GM23338 (cell line): ENCODE data around the gene INPP5A. TPM values are rescaled to one million over a fixed set of nuclear protein-coding genes. Genes with fewer than 3 reads are reported as not detected.

Source experiments
- ATAC-seq: fragments of 200-7000 bp; cut with Tn5 transposase; 3 replicates; pipeline ENCODE4 v1.9.1; 2020
- DNase-seq: peaks from one replicate; pipeline ENCODE4 v3.0.0-alpha.2; 2015; ENCODE audit warnings: low spot score
- H2AFZ ChIP-seq: fragments of 200-600 bp; sonication (generic); 2 replicates; pipeline ENCODE4 v1.8.0; 2016; ENCODE audit warnings: antibody characterized with exemption, mild to moderate bottlenecking, moderate library complexity
- H3F3A ChIP-seq: fragments of 200-600 bp; sonication (generic); replicated peaks from 2 replicates; pipeline ENCODE4 v1.8.0; 2017; ENCODE audit warnings: antibody characterized with exemption, mixed run types, low read depth
- H3K27ac ChIP-seq: fragments of 200-600 bp; sonication (generic); 2 replicates; pipeline ENCODE4 v1.6.1; 2016; ENCODE audit warnings: low read depth
- H3K27me3 ChIP-seq: fragments of 200-600 bp; sonication (generic); 2 replicates; pipeline ENCODE4 v1.8.0; 2016; ENCODE audit warnings: mild to moderate bottlenecking, mixed run types, moderate library complexity; ENCODE audit not compliant: insufficient read depth
- H3K36me3 ChIP-seq: fragments of 200-600 bp; sonication (generic); 2 replicates; pipeline ENCODE4 v1.8.0; 2016; ENCODE audit warnings: mild to moderate bottlenecking; ENCODE audit not compliant: insufficient read depth
- H3K4me1 ChIP-seq: fragments of 200-600 bp; sonication (generic); 2 replicates; pipeline ENCODE4 v1.8.0; 2016; ENCODE audit warnings: mild to moderate bottlenecking, moderate library complexity; ENCODE audit not compliant: insufficient read depth
- H3K4me2 ChIP-seq: fragments of 200-600 bp; sonication (generic); 2 replicates; pipeline ENCODE4 v1.7.1; 2017; ENCODE audit warnings: mixed run types
- H3K4me3 ChIP-seq: fragments of 200-600 bp; sonication (generic); 2 replicates; pipeline ENCODE4 v1.6.1; 2016; ENCODE audit warnings: mixed run types
- H3K79me2 ChIP-seq: fragments of 200-600 bp; sonication (generic); replicated peaks from 2 replicates; pipeline ENCODE4 v1.8.0; 2017; ENCODE audit warnings: mild to moderate bottlenecking; ENCODE audit not compliant: insufficient read depth
- H3K9me2 ChIP-seq: fragments of 200-600 bp; sonication (generic); 2 replicates; pipeline ENCODE4 v1.8.0; 2017; ENCODE audit not compliant: insufficient read depth
- H4K20me1 ChIP-seq: fragments of 200-600 bp; sonication (generic); replicated peaks from 2 replicates; pipeline ENCODE4 v1.8.0; 2017; ENCODE audit warnings: mild to moderate bottlenecking; ENCODE audit not compliant: insufficient read depth
- H3K27ac Mint-ChIP-seq: 2 replicates; pipeline ENCODE4 v1.8.0; 2020; ENCODE audit warnings: inconsistent platforms, mild to moderate bottlenecking, moderate library complexity, mixed read lengths
- H3K27me3 Mint-ChIP-seq: 3 replicates; pipeline ENCODE4 v1.8.0; 2022; ENCODE audit warnings: low read depth, mild to moderate bottlenecking, moderate library complexity, mixed read lengths, inconsistent platforms; ENCODE audit not compliant: insufficient read depth, poor library complexity
- H3K36me3 Mint-ChIP-seq: 3 replicates; pipeline ENCODE4 v1.8.0; 2021; ENCODE audit warnings: low read depth, mild to moderate bottlenecking, inconsistent platforms, moderate library complexity, mixed read lengths
- H3K4me1 Mint-ChIP-seq: 3 replicates; pipeline ENCODE4 v1.8.0; 2020; ENCODE audit warnings: mild to moderate bottlenecking, inconsistent platforms, mixed read lengths
- H3K4me3 Mint-ChIP-seq: 3 replicates; pipeline ENCODE4 v1.8.0; 2021; ENCODE audit warnings: moderate library complexity, mild to moderate bottlenecking, inconsistent platforms, mixed read lengths
- H3K9me3 Mint-ChIP-seq: 3 replicates; pipeline ENCODE4 v1.8.0; 2020; ENCODE audit warnings: moderate library complexity, mild to moderate bottlenecking, inconsistent platforms, mixed read lengths
- CREB1 ChIP-seq: fragments of 250-450 bp; sonication (Bioruptor Pico); IDR thresholded peaks from 2 replicates; pipeline ENCODE4 v1.5.0; 2020; ENCODE audit warnings: low read depth, mild to moderate bottlenecking, moderate library complexity
- EZH2 ChIP-seq: fragments of 200-600 bp; sonication (generic); IDR thresholded peaks from one replicate; pipeline ENCODE4 v1.8.0; 2017; ENCODE audit warnings: antibody characterized with exemption, mild to moderate bottlenecking, low read depth; ENCODE audit not compliant: unreplicated experiment
- EZH2phosphoT487 ChIP-seq: fragments of 200-600 bp; sonication (generic); IDR thresholded peaks from one replicate; pipeline ENCODE4 v1.8.1; 2018; ENCODE audit warnings: antibody characterized with exemption; ENCODE audit not compliant: unreplicated experiment
- NANOG ChIP-seq: IDR thresholded peaks from 2 replicates; pipeline ENCODE4 v1.6.1; 2016; ENCODE audit warnings: antibody characterized with exemption, borderline replicate concordance
- POLR2AphosphoS5 ChIP-seq: IDR thresholded peaks from 2 replicates; pipeline ENCODE4 v1.6.1; 2016; ENCODE audit warnings: antibody characterized with exemption, low read depth
- STAT1 ChIP-seq: IDR thresholded peaks from one replicate; pipeline ENCODE4 v1.6.1; 2016; ENCODE audit warnings: antibody characterized with exemption; ENCODE audit not compliant: unreplicated experiment
- ZNF114 ChIP-seq: fragments of 250-450 bp; sonication (Bioruptor Pico); IDR thresholded peaks from 2 replicates; pipeline ENCODE4 v1.5.0; 2020; ENCODE audit warnings: mild to moderate bottlenecking, moderate library complexity
- ZNF331 ChIP-seq: fragments of 250-450 bp; sonication (Bioruptor Pico); IDR thresholded peaks from 2 replicates; pipeline ENCODE4 v1.5.0; 2020; ENCODE audit warnings: low read depth, mild to moderate bottlenecking, moderate library complexity
- polyA plus RNA-seq: library from polyadenylated mRNA; unstranded; fragments of >200 nt; fragmentation: Nextera tagmentation; extraction: Ambion mirVana; gene quantifications from 2 replicates; pipeline ENCODE4 v1.2.1, GENCODE V29; 2016
- total RNA-seq: library from RNA; depleted of rRNA; stranded (reverse); fragments of >200 nt; shearing (Covaris generic); gene quantifications from 2 replicates; pipeline ENCODE4 v1.2.3, GENCODE V29; 2014
- TF ChIP-seq, protein P1 (sequence below): IDR thresholded peaks from one replicate; pipeline ENCODE4 v1.6.1; 2018; ENCODE audit warnings: antibody characterized with exemption; ENCODE audit not compliant: unreplicated experiment
- TF ChIP-seq, protein P2 (sequence below): IDR thresholded peaks from 2 replicates; pipeline ENCODE4 v1.6.1; 2016; ENCODE audit warnings: antibody characterized with exemption
- TF ChIP-seq, protein P3 (sequence below), 2 experiments: fragments of 200-600 bp in 1 of 2; sonication (generic) in 1 of 2; conservative IDR thresholded peaks; 2 replicates each; pipeline versions ENCODE4 v1.5.1 to v1.6.1; 2016 to 2017; ENCODE audit warnings: antibody characterized with exemption in 2 of 2, low read depth in 2 of 2, mild to moderate bottlenecking in 2 of 2, moderate library complexity in 1 of 2

The INPP5A gene
- total and polyA plus RNA-seq, 2 experiments from 2014 or later, result 5.9 to 40.6 TPM

DNA sequence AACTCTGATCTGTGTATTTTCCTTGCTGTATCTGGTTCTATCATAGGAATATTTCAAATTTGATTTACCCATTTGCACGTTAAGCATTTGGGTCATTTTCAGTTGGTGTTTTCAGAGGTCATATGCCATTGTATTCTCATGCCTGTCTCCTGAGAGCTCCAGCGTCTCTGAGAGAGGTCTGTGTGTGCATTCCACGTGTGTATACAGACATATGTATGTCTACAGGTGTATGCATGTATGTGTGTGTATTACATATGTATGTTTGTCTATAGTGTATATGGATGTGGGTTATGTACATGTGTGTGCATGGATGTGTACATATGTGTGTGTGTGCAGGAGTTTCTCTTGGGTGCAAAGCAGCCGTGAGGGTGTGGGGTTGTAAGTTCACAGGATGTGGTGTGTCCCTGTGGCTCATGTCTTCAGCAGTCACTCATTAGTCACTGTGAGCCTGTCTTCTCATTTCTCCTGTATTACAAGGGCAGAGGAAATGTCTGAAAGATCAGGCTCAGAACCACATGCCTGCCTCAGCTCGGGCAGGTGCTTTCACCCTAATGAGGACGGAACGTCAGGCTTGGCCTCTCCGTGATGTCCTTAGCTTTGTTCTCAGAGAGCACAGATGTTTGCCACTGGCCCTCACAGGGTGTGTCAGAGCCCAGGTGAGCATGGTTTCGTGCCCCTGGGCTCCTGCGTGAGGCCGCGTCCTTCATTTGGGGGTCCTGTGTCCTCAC lies 146.7 kb downstream of the INPP5A start (continued):
- TF ChIP-seq, protein P1, sequence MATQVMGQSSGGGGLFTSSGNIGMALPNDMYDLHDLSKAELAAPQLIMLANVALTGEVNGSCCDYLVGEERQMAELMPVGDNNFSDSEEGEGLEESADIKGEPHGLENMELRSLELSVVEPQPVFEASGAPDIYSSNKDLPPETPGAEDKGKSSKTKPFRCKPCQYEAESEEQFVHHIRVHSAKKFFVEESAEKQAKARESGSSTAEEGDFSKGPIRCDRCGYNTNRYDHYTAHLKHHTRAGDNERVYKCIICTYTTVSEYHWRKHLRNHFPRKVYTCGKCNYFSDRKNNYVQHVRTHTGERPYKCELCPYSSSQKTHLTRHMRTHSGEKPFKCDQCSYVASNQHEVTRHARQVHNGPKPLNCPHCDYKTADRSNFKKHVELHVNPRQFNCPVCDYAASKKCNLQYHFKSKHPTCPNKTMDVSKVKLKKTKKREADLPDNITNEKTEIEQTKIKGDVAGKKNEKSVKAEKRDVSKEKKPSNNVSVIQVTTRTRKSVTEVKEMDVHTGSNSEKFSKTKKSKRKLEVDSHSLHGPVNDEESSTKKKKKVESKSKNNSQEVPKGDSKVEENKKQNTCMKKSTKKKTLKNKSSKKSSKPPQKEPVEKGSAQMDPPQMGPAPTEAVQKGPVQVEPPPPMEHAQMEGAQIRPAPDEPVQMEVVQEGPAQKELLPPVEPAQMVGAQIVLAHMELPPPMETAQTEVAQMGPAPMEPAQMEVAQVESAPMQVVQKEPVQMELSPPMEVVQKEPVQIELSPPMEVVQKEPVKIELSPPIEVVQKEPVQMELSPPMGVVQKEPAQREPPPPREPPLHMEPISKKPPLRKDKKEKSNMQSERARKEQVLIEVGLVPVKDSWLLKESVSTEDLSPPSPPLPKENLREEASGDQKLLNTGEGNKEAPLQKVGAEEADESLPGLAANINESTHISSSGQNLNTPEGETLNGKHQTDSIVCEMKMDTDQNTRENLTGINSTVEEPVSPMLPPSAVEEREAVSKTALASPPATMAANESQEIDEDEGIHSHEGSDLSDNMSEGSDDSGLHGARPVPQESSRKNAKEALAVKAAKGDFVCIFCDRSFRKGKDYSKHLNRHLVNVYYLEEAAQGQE, result no peak
- TF ChIP-seq ZNF114 (no peak), POLR2AphosphoS5 (no peak), EZH2 (no peak), STAT1 (no peak), CREB1 (CRISPR knock-in tag) (no peak), EZH2phosphoT487 (no peak)
- TF ChIP-seq, protein P2, sequence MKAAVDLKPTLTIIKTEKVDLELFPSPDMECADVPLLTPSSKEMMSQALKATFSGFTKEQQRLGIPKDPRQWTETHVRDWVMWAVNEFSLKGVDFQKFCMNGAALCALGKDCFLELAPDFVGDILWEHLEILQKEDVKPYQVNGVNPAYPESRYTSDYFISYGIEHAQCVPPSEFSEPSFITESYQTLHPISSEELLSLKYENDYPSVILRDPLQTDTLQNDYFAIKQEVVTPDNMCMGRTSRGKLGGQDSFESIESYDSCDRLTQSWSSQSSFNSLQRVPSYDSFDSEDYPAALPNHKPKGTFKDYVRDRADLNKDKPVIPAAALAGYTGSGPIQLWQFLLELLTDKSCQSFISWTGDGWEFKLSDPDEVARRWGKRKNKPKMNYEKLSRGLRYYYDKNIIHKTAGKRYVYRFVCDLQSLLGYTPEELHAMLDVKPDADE, result no peak
- TF ChIP-seq, protein P3, sequence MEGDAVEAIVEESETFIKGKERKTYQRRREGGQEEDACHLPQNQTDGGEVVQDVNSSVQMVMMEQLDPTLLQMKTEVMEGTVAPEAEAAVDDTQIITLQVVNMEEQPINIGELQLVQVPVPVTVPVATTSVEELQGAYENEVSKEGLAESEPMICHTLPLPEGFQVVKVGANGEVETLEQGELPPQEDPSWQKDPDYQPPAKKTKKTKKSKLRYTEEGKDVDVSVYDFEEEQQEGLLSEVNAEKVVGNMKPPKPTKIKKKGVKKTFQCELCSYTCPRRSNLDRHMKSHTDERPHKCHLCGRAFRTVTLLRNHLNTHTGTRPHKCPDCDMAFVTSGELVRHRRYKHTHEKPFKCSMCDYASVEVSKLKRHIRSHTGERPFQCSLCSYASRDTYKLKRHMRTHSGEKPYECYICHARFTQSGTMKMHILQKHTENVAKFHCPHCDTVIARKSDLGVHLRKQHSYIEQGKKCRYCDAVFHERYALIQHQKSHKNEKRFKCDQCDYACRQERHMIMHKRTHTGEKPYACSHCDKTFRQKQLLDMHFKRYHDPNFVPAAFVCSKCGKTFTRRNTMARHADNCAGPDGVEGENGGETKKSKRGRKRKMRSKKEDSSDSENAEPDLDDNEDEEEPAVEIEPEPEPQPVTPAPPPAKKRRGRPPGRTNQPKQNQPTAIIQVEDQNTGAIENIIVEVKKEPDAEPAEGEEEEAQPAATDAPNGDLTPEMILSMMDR (conservative IDR thresholded peaks at IDR 0.05; ENCODE audit: low read depth in 2 of 2), result no peak

DNA sequence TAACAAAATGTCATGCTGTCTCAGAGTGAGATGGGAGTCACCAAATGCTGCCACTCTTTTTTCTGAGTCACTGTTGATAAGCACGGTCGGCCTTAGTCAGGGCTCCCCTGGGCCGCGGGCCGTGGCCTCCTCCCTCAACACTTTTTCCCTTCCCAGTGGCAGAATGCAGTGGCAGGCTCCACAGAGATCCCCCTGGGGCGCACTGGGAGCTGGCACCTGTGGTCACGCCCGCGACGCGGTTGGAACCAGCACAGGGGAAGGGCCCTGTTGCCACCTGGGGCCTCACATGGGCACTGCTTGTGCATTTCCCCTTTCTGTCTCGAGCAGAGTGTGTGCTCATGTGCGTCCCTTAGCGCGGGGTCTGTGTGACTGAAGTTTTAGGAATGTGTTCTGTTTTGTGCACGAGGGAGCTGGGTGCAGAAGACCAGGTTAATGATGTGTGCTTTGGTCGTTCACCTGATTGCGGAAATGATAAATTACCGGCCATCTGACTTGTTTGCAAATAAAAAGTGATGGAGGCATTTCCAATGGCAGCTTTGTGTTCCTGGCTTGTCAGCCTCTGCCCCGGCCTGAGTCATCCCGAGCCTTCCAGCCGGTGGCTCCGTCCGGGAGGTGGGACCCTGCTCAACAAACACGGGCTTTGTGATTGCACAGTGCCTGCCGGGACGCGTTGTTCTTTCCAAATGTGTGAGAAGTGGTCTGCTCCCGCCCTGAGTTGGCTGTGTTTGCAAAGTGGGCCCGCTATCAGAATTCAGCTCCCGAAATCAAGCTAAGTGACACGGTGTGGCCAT lies 147.7 kb downstream of the INPP5A start:
- Histone ChIP-seq H3K79me2 (no peaks in the 10 kb centered on the region; the same call in 1 of the 2 replicates), H3K27ac (no peak overlapping the region; the same call in 1 of the 2 replicates), H3K4me2 (no peak overlapping the region), H3K27me3 (no peaks in the 10 kb centered on the region), H4K20me1 (peaks cover 7% of the 10 kb centered on the region; the same call in 1 of the 2 replicates), H3K4me3 (no peak overlapping the region), H3K4me1 (no peaks in the 10 kb centered on the region), H3F3A (no peaks in the 10 kb centered on the region), H3K36me3 (no peaks in the 10 kb centered on the region), H3K9me2 (no peaks in the 10 kb centered on the region), H2AFZ (no peak overlapping the region)
- Mint-ChIP-seq H3K36me3 (no peaks in the 10 kb centered on the region), H3K27ac (no peak overlapping the region), H3K4me1 (peaks cover 4% of the 10 kb centered on the region), H3K9me3 (peaks cover 3% of the 10 kb centered on the region; the same call in 1 of the 3 replicates), H3K4me3 (no peak overlapping the region), H3K27me3 (peaks cover 2% of the 10 kb centered on the region)
- ATAC-seq (no peak; the same call in 1 of the 3 replicates), DNase-seq (no peak)
- no peak for TF ChIP-seq ZNF331 (CRISPR knock-in tag)
- TF ChIP-seq, protein P3 (conservative IDR thresholded peaks at IDR 0.05; ENCODE audit: low read depth in 2 of 2), result no peak
- TF ChIP-seq, protein P2, result no peak
- TF ChIP-seq NANOG, result no peak
- TF ChIP-seq EZH2, result no peak
- TF ChIP-seq POLR2AphosphoS5, result no peak
